Heart left ventricle (tissue), 13 donors: ENCODE data around the gene GPC6.

Source experiments
- POLR2A ChIP-seq, 2 donors: fragments of 450-650 bp; IDR thresholded peaks; one replicate each; pipeline ENCODE4 v1.6.1; 2017; ENCODE audit warnings: antibody characterized with exemption in 2 of 2, mild to moderate bottlenecking in 2 of 2, moderate library complexity in 2 of 2
- TF ChIP-seq, protein P1 (sequence below), 12 donors: fragments of 200-600 bp; sonication (generic) in 4 of 12; IDR thresholded peaks; one replicate each; pipeline versions ENCODE4 v1.5.0 to v1.8.0; 2018 to 2022; ENCODE audit warnings: antibody characterized with exemption in 12 of 12, mild to moderate bottlenecking in 5 of 12
- donor health status: ischemic (EF 13 %, LVEDD 7.1; RV severe dilation, severe dysfunction).
- donor health status: DM: no; HTN: yes; CAD: no.
- donor health status: DM: no; HTN: no; CAD: no.
- donor health status: ischemic (EF 25% LVEDD 6.9; RV normal size, moderate dysfunction).
- donor health status: ischemic (EF 25% LVEDD 5.7; RV mildly dilated, moderate dysfunction).
- donor health status: ischemic (EF 35%, LVEDD 5.7; RV mildly dilated, moderate dysfunction).
- donor health status: nonischemic (EF 11% LVEDD 7.7; RV severe dilation, severe dysfunction).
- donor health status: DM: yes; HTN: yes; CAD: no.
- donor health status: PGD.
- donor health status: ischemic (EF 29% LVEDD 5.4; RV normal size, mild dysfunction).
- donor health status: nonischemic (EF 23%, LVEDD 6.1; RV moderate dilation, normal function).

DNA sequence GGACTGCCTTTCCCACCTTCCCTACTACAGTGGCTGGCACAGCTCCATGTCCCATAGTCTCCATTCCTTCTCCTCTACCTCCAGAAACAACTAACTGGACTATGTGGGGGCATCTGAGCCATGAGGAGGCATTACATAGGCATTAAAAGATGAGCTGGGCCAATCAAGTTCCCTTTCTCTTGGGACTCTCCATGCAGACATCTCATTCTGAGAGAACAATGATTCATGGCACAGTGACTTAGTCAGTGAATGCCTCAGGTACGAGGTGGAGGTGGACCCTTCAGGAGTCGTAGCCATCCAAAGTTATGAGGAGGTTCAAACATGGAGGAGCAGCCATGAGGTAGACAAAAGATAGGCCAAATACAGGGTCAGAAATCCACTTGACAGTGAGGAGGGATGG lies 70.0 kb downstream of the GPC6 start:
- TF ChIP-seq, protein P1, sequence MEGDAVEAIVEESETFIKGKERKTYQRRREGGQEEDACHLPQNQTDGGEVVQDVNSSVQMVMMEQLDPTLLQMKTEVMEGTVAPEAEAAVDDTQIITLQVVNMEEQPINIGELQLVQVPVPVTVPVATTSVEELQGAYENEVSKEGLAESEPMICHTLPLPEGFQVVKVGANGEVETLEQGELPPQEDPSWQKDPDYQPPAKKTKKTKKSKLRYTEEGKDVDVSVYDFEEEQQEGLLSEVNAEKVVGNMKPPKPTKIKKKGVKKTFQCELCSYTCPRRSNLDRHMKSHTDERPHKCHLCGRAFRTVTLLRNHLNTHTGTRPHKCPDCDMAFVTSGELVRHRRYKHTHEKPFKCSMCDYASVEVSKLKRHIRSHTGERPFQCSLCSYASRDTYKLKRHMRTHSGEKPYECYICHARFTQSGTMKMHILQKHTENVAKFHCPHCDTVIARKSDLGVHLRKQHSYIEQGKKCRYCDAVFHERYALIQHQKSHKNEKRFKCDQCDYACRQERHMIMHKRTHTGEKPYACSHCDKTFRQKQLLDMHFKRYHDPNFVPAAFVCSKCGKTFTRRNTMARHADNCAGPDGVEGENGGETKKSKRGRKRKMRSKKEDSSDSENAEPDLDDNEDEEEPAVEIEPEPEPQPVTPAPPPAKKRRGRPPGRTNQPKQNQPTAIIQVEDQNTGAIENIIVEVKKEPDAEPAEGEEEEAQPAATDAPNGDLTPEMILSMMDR (IDR thresholded peaks at IDR 0.05) = no peak
- TF ChIP-seq POLR2A (IDR thresholded peaks at IDR 0.05) = no peak
